SIG-M5 treated with dmso at 0.1 percent for 504 hours (cell line): ENCODE data around the gene RIC3.

Experiments used
- DNase-seq: peaks from one replicate; lab custom pipeline; 2025; ENCODE audit not compliant: unreplicated experiment; lab: John Stamatoyannopoulos, UW

The RIC3 gene

DNA sequence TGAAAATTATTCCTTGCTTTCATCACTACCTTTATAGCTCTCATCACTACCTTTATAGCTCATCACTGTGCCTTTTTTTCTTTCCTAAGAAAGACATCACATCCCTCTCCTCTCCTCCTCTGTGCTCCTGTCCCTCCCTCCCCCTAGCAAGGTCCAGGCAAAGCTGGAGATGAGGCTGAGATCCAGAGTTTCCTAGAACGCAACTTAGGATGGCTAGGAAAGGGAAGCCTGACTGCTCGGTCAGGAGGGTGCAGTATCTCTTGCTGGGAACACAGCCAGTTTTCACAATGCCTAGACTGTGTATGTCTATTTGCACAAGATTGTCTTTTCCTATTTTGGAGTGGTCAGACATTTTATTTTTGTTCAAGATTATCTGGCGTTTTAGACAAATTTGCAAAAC, 63.2 kb downstream of the RIC3 start:
- DNase-seq = no peak

DNA sequence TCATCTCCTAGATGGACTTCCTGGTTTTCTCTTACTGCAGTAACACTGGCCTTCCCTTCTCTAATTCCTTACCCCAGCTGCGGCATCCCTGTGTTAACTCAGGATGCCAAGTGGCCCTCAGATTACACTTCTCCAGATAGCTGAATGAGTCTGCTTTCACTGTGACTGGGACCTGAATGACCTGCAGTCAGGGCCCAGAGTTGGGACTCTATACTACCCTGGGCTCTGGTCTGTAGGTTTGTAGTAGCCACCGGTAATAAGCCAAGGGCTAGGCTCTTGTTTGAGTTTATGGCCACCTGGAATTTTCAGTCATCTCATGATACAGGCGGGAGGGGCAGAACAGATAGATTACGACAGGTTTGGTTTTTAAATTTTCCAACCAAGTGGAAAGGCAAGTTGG, 63.7 kb downstream of the RIC3 start:
- no peak for DNase-seq

DNA sequence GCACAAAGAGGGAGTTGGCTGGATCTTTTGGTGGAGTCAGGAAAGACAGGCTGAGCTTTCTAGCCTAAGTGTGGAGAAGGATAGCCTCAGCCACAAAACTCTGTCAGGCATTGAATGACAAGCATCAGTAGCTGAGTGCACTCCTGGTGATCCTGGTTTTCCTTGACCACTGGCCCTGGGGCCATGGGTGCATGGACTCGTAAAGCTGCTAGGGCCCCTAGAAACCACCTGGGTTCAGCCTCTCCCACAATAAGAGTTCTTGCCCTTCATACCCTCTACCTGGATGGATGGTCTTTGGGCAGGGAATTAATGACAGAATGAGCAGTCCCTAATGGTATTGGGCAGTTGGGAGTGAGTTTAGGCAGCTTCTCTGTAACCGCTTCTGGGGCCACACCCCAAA, 64.9 kb downstream of the RIC3 start:
- DNase-seq = no peak

DNA sequence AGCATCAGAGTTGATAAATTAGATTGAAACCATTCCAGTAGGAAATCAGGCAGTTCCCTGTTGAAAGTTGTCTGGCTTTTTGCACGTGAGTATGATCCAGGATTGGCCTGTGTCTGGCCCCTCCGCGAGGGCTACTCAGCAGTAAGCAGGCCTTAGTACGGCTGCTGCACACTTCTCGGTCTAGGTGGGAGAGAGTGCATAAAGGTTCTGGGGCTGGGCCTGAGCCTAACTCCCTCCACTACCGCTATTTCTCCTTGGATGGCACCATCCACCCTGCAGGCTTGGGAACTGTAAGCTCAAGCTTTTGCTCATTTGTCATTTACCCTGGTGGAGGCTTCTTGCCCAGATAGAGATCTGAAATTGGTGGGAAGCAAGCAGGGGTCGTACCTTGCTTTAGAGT, 65.9 kb downstream of the RIC3 start:
- DNase-seq = no peak

DNA sequence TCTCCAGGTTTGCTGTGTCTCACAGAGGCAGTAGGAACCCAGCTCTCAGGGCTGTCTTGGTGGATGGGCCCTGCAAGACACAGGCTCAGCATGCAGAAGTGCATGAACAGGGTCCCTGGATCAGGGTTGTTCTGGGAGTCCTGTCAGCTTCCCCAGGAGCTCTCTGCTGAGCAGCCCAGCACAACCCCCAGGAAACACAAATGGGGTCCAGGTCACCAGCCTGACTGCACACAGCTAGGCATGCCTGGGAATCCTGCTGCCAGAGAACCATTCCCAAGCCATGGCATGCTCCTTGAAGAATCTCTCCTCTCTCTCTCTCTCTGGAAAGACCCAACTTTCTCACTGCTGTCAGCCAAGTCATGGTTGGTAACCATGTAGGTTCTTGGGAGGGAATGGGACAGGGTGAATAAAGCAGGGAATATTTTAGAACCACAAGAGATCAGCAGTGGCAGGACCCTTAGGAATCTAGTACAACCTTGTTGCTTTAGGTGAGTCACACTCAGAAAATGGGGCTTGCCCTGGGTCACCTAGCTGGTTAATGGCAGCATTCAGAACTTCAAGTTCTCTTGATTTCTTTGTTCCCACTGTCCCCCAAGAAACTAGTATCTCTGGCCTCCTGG, 66.4 kb downstream of the RIC3 start:
- no peak for DNase-seq

DNA sequence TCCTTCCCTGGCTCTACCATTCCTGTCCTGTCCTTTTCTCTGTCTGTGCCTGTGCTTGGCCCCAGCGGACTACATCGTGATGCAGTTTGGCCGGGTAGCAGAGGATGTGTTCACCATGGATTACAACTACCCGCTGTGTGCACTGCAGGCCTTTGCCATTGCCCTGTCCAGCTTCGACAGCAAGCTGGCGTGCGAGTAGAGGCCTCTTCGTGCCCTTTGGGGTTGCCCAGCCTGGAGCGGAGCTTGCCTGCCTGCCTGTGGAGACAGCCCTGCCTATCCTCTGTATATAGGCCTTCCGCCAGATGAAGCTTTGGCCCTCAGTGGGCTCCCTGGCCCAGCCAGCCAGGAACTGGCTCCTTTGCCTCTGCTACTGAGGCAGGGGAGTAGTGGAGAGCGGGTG, 67.4 kb downstream of the RIC3 start:
- no peak for DNase-seq

DNA sequence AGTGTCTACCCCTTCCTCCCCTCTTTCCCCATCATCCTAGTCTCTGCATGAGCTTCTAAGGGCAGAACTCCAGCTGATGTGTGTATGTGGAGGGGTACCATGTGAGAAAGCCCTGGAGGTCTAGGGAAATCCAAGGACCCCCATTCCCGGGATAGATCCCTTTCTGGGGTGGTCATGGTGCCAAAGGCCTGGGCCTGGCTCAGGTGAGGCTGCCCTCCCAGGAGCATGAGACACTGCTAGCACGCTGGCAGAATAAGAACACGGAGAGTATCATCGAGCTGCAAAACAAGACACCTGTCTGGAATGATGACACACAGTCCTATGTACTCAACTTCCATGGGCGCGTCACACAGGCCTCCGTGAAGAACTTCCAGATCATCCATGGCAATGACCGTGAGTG, 68.2 kb downstream of the RIC3 start:
- no peak for DNase-seq

DNA sequence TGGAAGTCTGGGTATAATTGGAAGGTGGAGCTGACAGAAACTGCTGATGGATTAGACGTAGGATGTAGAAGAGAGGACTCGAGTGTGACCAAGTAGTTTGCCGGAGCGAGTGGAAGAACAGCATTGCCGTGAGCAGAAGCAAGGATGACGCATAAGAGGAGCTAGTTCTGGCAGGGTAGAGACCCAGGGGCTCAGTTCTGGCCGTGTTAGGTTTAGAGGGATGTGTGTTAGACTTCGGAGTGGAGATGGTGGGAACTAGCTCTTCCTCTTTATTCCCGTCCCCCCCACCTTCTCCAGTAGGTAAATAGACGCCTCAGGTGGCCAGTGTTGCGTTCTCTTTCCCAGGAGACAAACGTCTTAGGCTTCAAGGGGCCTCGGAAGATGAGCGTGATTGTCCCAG, 68.7 kb downstream of the RIC3 start:
- no peak for DNase-seq

DNA sequence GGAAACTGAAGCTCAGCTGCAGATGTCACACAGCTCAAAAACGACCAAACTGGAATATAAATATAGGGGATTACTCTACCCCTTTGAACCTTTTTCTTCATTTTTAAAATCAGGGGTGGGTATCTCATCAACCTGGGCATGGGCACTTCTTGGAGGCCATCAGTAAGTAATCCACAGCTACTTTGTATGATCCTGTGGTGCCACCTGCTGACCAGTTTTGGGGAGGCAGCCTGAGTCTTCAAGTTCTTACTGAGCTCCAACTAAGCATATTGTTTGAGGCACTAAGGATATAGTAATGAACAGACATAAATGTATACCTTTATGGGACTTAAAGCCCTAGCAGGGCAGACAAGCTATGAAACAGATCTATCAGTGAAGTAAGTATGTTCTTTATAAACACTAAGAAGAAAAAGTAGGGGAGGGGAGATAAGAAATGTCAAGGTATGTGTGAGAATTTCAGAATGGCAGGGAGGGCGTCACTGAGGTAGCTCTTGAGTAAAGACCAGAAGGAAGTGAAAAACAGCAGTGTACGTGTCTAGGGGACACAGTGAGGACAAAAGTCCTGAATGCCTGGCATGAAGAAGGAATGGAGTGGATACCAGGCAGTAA, 69.4 kb downstream of the RIC3 start:
- peak; percentile 48 for DNase-seq

DNA sequence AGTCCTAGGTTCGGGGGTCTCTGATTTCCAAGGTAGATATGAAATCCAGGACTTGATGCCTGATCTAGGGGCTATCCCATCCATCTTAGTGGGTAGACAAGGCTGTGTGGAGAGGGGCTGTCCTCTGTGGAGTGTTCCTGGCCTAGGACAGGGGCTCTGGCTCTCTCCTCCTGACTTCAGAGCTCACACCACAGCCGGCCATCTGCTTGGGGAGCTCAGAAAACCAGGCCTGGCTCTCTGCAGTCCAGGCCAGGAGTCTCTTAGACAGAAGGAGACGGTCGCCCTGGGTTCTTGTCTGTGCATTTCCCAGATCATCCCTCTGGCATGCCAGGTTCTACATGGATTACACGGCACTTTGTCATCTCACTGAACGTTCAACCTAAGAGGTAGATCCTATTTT, 69.9 kb downstream of the RIC3 start:
- no peak for DNase-seq

DNA sequence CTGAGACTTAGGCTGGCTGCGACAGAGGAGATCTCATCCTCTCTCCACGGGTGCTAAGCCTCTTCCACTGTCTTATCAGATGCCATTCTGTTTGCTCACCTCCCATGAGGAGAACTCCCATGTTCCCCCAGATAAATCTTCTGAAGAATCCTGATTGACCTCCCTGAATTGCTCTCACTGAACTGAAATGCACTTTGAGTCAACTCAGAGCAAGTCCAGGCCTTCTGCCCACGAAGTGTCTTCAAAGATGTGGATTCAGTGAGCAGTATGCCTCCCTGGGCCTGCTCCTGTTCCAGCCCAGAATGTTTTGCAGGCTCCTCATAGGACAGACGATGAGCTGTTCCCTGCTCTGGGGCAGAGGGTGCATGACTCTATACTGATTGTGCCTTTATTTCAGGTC, 70.5 kb downstream of the RIC3 start:
- DNase-seq = no peak

DNA sequence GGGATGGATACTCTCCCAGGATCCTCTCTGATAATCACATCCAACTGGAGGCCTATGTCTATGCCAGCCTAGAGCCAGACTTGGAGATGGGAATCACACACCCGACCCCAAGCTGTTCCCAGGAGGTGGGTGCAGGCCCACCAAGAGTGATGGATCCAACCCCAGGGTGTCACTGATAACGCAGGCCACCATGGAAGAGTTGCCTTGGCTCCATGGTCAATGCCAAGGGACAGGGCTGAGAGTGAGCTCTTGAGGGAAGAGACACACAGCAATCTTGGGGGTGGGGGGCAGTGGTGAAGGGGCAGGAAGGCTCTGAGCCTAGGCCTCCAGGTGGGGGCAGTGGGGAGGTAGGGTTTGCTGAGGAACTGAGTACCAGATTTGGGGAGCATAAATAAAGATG, 70.9 kb downstream of the RIC3 start:
- no peak for DNase-seq

DNA sequence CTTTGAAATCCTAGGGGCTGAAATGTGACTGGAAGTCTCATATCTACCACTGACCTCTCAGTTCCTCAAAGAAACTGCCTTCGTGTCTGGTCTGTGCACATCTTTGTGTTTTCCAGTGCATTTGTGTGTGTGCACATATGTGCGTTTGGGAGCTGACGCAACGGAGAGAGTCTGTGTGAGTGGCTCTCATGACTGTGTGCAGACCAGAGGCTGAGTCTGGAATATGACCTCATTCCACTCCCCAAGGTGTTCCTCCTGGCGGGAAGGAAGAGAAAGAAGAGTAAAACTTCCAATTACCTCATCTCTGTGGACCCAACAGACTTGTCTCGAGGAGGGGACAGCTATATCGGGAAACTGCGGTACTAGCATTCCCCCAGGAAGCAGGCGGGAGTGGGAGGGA, 71.4 kb downstream of the RIC3 start:
- DNase-seq = no peak

DNA sequence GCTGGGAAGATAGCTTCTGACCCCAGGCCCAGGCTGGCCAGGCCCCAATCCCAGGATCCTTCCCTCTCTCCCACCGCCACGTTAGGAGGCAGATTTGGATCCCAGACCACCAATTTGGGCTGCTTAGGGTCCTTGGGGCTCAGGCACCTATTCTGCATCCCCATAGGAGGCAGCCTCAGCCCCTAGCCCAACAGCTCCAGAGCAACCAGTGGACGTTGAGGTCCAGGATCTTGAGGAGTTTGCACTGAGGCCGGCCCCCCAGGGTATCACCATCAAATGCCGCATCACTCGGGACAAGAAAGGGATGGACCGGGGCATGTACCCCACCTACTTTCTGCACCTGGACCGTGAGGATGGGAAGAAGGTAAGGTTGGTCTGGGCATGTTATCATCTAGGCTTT, 71.8 kb downstream of the RIC3 start:
- no peak for DNase-seq

DNA sequence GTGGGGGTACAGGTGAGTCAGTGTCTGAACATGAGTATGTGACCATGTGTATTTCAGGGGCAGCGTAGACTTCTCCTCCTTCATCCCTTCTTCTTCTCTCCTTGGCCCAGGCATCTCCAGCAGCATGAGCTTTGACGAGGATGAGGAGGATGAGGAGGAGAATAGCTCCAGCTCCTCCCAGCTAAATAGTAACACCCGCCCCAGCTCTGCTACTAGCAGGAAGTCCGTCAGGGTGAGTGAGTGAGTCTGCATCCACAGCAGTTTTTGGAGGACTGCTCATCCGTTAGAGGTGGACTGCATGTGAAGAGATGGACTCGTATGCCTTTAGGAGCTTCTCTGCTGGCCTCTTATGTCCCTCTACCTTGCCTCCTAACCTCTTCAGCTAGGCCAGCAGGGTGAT, 72.2 kb downstream of the RIC3 start:
- no peak for DNase-seq

DNA sequence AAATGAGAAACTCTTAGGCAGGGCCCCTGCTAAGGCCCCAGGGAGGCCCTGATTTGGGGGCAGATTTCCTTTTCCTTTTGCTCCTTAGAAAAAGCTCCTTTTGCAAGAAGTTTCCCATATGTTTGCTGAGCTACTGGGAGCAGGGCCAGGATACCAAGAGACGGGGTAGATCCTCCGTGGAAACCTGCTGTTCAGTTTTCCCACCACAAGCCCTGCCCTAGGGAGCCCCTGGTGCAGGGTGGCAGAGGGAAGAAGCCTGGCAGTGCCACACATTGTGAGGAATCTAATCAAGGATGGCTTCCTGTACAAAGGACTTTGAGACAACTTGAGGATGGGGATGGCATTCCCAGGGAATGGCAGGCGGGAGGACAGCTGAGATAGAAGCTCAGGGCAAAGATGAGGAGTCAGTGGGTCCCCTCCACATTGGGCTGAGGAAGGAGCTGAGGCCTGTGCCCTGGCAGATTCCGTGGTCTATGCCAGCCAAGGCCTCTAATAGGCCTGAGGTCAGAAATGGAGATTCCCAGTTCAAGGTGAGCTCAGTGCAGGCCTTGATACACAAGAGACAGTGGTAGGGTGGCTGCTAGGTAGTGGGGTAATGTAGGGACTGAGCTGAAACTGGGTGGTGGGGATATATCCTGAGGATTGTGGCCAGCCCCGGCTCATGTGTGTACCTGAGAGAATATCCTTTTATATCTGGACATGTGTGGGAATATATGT, 72.9 kb downstream of the RIC3 start:
- DNase-seq = no peak

DNA sequence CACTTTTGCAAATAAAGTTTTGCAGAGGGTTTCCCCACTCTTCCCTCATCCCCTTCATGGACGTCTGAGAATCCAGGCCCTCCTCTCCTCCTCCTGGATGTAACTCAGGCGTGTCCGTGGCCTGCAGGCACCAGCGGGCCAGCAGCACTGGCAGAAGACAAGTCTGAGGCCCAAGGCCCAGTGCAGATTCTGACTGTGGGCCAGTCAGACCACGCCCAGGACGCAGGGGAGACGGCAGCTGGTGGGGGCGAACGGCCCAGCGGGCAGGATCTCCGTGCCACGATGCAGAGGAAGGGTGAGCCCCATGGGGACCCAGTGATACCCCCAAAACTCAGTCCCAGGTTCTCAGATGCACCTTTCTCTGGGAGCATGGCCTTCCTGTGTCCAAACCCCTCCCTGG, 73.5 kb downstream of the RIC3 start:
- no peak for DNase-seq

DNA sequence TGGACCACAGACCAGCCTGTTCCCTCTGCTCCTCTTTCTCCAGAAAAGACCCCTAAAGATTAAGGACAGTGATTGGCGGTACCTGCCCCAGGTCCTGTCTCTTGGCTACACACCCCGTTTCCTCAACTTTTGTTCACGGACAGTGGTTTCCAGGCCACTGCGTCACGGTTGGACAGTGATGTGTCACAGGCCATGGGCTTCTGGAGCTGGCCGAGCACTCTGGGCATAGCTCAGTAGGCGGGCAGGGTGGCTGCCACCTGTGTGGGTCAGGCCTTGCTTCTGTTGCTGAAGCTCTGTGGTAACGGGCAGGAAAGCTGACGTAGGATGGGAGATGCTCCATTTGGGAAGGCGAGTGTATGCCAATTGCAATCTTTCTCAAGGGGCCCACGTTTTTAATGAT, 74.2 kb downstream of the RIC3 start:
- no peak for DNase-seq

DNA sequence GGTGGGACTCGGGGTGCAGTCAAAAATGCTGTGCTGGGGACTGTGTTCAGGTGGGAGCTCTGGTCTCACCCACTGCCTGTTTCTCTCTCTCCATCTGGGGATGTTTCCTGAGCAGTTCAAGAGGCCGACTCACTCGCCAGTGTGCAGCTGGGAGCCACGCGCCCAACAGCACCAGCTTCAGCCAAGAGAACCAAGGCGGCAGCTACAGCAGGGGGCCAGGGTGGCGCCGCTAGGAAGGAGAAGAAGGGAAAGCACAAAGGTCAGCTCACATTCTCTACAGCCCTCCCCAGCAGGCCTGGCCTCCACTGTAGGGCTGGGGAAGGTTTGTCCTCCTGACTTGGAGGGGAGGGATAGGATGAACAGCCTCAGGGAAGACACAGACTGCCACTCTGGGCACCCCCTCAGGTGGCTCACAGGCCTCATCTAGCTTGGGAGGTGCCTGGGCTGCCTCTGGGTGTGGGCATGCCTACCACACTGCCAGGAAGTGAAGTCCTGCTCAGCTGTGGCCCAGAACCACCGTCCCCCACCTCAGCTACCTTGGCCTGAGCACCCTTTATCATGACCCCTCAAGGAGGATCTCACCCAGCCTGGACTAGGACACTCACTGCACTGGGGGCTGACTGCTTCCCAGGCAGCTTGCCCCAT, 74.8 kb downstream of the RIC3 start:
- DNase-seq = no peak

DNA sequence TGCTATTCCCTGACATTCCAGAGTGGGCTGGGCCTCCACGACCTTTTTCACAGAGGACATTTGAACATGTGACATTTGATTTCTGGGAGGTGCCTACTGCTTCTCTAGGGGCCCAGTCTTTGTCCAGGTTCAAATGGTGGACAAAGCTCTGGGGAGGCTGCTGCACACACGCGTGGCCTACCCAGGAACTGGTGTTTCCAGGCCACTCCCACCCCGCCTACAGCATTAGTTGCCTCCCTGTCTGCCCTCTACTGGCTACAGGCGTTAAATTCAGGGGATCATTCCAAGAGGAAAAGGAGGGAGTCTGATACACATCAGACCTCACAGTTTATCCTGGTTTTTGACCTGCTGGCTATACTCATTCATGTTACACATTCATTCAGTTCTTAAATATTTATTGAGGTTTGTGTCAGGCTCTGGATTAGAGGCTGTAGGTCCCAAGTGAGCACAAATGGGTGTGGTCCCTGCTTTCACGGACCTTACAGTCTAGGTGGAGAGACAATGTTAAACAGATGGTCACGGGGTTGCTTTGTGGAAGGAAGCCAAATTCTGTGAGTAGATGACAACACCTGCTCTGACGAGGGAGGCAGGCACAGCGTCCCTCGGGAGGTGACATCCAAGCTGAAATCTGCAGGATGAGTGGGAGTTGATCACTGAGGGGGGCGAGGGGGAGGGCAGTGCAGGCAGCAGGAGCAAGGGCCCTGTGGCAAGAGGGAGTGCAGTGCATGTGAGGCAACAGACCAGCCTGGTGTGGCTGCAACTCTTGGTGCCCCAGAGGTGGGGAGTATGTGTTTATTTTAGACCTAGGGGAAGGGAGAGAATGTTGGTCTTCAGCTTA, 76.0 kb downstream of the RIC3 start:
- DNase-seq = peak; percentile 40

DNA sequence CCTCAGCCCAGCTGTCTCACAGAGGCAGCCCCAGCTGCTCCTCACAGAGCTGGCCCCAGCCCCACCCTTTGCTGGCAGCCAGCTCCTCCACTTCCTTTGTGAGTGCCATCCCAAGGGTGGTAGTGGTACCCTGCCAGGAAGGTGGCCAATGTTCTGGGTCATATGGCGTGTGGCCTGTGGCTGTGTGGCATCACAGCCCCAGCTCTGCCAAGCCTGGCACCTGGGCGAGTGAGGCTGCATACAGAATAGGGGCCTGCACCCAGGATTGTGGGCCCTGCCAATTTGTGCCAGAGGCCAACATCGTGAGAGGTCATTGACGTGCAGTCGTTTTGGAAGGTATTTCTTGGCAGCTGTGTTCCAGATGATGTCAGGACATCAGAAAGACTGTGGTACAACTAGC, 77.1 kb downstream of the RIC3 start:
- no peak for DNase-seq
